ENCODE measurements around the gene PANK2.
"Not testable (repeated sequence)": the region's sequence is repeated elsewhere in the genome, so short reads cannot be mapped to it uniquely, and the experiment has no call there.

Gene PANK2

DNA sequence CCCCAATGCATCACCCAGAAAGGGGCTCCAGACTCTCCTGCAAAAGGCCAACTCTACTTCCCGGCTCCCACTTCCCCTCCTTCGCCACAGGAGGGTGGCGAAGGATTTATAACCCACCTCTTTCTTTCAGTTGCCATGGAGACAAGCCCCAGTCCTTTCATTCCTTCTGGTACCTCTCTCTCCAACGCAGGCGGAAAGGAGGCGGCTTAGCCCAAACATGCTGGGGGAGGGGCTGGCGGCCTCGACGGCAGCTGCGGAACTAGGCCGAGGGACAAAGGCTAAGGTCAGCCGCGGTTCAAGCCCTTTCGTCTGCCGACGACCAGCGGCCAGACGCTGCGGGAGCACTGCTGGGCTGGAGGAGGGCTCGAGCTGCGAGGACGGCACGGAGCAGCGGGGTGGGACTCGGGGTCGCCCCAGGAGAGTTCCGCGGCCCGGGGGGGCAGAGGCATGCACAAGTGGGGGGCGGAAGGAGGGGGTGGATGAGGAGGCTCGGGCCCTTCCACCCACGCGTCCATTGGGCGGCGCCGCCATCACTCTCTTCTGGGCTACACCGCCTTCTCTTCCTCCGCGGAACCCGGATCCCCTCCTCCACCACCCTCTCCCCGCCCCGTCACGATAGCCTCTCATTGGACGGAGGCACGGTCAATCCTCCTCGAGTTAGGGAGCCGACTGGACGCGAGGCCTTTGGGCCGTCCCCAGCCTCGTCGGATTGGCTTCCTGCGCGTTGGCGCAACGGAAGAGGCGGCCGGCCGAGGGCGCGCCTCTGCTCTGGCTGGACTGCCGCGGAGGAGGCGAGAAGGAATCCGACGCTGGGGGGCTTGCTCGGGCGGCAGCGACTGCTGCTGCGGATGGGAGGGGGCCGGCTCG lies at the start of gene PANK2:
PANK2 (plus strand) TSS at position 766 of the 867 bp plus-strand sequence.
- DNase-seq = peak; percentile 87

DNA sequence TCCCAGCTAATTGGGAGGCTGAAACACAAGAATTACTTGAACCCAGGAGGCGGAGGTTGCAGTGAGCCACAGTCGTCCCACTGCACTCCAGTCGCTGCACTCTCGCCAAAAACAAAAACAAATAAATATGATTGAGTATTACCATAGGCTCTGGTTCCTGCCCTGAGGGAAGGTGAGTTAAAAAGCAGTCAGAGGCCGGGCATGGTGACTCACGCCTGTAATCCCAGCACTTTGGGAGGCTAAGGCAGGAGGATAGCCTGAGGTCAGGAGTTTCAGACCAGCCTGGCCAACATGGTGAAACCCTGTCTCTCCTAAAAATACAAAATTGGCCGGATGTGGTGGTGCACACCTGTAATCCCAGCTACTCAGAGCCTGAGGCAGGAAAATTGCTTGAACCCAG lies 49.0 kb upstream of the PANK2 start:
- not testable (repeated sequence) for DNase-seq

DNA sequence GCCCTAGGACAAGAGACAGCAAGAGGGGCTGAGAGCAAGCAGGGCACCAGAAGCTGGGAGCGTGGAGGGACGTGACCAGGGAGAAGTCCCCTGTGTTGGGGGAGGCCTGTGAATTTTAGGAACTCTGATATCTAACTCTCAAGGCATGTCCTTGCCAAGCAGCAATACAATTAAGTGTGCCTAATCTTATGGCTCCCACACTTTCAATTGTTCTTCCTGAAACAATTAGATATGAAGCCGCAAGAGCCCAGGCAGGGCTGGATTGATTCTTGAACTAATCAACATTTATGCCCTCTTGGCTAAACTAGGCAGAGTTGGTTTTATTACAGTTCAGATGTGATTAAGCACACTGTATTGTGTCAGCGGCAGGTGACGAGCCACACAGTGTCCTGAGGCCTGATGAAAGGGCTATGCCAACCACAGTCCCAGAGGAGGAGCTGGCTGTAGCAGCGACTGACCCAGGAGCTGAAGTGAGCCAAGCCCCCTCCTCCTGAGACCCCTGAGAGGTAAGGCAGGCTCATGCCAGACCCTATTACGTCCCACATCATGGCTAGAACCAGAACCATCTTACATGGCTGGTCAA lies 46.7 kb upstream of the PANK2 start:
- no peak for DNase-seq

DNA sequence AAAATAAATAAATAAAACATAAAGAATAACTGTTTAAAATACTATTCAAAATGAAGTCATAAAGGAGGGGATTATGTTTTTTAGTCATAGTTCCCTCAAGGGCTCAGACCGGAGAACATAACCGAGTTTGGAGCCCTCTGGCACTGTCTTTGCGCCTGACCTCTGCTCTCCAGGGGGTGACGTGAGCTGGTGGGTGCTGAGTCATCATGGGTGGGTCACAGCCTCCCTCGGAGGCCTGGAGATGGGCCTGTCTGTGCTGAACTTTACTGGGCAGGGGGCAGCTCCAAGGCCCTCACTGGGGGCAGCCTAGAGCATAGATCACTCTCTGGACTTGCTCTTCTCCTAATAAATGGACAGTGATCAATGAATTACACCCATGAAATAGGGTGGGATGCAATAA lies 45.7 kb upstream of the PANK2 start:
- no peak for DNase-seq

DNA sequence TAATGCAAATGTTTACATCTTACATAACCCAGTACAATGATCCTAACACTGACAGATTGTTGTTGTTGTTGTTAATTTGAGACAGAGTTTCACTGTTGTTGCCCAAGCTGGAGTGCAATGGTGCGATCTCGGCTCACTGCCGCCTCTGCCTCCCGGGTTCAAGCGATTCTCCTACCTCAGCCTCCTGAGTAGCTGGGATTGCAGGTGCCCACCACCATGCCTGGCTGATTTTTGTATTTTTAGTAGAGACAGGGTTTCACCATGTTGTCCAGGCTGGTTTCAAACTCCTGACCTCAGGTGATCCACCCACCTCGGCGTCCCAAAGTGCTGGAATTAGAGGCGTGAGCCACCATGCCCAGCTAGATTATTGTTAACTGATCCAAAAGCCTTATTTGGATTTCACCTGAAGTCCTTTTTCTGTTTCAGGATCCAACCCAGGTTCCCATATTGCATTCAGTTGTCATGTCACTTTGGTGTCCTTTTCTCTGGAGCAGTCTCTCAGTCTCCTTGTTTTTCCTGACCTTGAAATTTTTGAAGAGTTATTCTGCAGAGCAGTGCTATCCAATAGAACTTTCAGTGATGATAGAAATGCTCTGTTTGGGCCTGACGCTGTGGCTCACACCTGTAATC lies 45.1 kb upstream of the PANK2 start:
- not testable (repeated sequence) for DNase-seq

DNA sequence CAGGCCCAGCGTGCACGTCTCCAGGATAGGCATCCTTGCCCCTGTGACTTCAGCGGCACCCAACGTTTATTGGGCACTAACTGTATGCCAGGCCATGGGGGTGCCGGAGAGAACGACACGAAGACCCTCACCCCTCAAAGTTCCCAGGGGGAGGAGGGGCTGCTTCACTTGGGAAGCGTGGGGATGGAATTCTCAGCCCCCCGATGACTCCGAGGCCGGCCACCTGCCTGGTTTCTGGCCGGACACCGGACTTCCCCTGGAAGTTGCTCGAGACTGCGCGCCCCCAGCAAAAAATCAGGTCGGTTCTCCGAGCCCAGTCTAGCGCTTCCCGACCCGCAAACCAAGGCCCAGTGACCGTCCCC lies 42.8 kb upstream of the PANK2 start:
- no peak for DNase-seq

DNA sequence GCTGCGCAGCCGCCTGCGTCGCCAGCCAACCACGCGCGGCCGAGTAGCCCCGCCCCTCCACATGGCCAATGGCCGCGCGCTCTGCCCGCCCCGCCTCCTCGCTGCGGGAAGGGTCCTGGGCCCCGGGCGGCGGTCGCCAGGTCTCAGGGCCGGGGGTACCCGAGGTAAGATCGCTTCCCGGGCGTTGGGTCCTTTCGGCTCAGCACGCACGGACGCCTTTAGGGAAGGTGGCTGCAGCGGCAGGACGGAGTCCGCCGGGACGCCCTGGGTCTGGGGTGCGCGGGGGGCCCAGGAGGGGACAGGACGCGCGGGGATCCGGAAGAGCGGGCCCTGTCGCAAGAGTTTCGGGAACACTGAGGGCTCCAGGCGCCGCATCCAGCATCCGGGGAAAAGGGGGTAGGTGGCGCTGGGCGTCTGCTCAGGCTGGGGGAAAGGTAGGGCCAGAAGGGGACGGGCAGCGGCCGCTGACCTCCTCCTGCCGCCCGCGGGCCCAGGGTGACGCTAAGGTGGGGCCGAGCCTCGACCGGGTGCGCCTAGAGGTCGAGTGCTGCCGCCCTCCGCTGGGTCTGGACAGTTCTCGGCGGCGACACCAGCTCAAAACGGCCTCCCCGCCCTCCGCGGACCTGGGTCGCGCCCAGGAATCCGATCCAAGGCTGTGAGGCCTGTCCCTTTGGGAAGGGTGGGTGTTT lies 42.3 kb upstream of the PANK2 start, which contains the start of gene MAVS:
MAVS (plus strand) TSS at position 95 of the 689 bp plus-strand sequence. CDS start 7,791 bp downstream, outside the sequence.
- peak; percentile 24 for DNase-seq

DNA sequence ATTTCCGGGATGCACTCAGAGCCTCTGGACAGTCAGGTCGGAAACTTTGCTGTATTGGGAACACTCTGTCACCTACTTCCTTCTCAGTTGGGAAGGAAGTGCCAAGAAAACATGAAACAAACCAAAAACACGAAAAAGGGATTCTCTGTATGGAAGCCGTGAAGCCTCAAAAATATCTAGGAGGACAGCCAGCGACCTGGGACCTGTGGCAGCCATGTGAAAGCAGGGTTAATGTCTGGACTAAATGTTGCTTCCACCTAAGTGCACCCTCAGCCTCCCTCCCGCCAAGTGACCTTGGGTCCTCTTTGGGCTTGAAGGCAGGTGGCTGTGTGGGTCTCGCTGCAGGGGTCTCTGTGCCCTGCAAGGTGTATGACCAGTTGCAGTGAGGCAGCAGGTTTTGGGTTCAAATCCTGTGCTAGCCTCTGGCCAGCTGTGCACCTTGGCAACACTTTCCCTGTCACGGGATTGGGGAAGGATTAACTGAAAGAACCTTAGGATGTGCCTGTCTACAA lies 41.7 kb upstream of the PANK2 start:
- no peak for DNase-seq

DNA sequence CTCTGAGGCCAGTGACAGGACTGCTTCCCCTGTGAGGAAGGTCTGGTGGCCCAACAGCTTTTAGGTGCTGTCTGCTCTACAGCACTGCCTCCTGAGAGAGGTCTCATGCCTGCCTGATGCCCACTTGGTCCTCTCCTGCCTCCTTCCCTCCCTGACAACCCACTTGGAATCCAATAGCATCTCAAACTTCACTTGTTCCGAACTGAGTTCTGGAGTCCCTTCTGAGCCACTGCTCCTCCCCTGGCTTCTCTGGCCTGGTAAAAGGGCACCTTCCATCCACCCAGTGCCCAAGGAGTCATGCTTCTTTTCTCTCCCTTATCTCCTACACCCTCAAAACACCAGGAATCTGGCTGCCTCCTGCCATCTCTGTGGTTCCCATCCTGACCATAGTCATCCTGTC lies 40.6 kb upstream of the PANK2 start:
- DNase-seq = no peak

DNA sequence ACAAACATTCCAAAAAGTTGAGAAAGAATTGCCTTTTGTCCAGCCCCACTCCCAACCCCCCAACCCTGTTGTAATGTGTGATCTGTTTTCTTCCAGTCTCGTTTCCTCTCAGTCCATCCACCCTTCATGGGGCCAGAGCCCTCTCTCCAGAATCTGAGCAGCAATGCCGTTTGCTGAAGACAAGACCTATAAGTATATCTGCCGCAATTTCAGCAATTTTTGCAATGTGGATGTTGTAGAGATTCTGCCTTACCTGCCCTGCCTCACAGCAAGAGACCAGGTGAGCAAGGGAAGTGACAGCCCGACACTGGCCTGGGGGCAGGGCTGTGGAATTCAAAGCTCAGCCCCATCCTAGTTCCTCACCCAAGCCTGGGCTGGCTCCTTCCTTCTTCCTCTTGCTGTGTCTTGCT lies 34.7 kb upstream of the PANK2 start:
- no peak for DNase-seq

DNA sequence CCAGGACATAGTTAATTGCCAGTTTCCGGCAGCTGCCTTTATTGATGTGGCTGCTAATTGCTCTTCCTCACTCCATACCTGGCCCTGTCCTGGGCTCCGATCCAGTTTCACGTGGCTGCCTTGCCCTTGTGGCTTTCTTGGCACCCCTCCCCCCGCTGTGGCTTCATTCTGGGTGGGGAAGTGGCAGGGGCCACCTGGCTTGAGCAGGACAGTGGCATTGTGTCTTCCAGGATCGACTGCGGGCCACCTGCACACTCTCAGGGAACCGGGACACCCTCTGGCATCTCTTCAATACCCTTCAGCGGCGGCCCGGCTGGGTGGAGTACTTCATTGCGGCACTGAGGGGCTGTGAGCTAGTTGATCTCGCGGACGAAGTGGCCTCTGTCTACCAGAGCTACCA lies 31.8 kb upstream of the PANK2 start:
- DNase-seq = no peak

DNA sequence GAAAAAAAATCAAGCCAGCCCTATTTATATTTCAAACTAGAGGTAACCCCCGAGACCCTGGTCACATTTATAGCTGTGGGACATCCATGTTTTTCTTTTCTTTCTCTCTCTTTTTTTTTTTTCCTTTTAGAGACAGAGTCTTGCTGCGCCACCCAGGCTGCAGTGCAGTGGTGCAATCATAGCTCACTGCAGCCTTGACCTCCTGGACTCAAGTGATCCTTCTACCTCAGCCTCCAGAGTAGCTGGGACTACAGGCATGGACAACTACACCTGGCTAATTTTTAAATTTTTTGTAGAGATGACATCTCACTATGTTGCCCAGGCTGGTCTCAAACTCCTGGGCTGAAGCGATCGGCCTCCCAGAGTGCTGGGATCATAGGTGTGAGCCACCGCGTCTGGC lies 30.5 kb upstream of the PANK2 start:
- no peak for DNase-seq

DNA sequence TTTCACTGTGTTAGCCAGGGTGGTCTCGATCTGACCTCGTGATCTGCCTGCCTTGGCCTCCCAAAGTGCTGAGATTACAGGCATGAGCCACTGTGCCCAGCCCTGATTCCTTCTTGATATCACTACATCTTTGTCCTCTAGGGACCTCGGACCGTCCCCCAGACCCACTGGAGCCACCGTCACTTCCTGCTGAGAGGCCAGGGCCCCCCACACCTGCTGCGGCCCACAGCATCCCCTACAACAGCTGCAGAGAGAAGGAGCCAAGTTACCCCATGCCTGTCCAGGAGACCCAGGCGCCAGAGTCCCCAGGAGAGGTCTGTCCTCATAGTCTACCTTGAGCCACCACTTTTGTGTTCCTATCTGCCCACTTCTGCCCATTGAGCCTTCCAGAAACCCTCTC lies 28.0 kb upstream of the PANK2 start:
- DNase-seq = no peak

DNA sequence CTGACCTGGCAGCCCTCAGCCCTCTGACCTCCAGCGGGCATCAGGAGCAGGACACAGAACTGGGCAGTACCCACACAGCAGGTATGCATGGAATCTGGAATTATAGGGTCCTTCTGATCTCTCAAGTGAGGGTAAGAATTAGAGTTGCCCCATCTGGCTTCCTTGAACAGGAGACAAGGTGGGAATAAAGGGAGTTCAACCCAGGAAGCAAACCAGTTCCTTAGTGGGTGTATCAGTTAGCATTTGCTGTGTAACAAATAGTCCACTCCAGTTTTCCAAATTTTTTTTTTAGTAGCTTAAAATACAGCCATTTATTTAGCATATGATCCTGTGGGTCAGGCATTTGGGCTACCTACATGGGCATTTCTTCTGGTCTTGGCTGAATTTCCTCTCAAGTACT lies 26.9 kb upstream of the PANK2 start:
- DNase-seq = no peak

DNA sequence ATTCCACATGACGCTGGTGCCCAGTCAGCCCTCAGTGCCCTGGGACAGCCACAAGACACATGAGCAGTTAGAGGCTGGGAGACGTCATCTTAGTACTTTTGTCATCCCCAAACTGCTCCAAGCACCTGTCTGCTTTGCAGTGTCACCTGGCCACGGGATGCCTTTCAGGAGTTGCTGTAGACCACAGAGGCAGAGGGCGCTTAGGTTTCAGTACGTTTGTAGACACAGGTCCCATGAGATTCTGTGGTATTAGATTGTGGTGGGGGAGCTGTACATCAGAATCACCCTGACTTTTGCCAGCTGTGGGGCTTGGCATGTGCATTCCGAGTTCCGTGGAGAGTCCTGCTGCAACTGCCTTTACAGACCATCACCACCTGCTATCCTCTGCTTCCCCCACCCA lies 25.9 kb upstream of the PANK2 start:
- DNase-seq = no peak

DNA sequence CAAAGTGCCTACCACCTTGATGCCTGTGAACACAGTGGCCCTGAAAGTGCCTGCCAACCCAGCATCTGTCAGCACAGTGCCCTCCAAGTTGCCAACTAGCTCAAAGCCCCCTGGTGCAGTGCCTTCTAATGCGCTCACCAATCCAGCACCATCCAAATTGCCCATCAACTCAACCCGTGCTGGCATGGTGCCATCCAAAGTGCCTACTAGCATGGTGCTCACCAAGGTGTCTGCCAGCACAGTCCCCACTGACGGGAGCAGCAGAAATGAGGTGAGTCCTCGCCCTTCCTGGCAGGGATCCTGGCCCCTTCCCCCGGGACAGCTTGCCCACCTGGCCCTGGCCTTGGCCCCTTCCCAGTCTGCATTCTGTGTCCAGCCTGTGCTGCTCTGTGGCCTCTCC lies 24.7 kb upstream of the PANK2 start:
- no peak for DNase-seq

DNA sequence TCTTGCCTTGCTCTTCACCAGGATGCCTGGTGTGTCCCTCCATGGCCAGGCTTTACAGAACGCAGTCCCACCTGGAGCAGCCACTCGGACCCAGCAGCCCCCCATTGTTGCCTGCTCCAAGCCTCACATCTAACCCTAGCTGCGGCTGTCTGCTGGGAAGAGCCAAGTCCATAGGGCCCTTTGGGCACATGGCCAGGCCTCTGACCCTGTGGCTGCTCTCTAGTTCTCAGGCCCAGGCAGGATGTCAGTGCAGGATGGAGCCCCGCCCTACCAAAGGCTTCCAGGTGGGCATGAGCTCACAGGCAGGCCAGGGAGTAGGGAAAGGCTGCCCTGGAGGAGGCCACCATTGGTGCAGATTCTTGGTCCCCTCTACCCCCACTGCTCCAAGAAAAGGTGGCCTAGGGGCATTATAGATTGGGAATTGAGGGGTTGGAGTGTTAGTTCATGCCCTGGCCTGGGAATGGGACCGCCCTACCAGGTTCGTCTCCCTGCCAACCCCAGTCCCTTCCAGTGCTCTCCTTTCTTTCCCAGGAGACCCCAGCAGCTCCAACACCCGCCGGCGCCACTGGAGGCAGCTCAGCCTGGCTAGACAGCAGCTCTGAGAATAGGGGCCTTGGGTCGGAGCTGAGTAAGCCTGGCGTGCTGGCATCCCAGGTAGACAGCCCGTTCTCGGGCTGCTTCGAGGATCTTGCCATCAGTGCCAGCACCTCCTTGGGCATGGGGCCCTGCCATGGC lies 23.9 kb upstream of the PANK2 start:
- no peak for DNase-seq

DNA sequence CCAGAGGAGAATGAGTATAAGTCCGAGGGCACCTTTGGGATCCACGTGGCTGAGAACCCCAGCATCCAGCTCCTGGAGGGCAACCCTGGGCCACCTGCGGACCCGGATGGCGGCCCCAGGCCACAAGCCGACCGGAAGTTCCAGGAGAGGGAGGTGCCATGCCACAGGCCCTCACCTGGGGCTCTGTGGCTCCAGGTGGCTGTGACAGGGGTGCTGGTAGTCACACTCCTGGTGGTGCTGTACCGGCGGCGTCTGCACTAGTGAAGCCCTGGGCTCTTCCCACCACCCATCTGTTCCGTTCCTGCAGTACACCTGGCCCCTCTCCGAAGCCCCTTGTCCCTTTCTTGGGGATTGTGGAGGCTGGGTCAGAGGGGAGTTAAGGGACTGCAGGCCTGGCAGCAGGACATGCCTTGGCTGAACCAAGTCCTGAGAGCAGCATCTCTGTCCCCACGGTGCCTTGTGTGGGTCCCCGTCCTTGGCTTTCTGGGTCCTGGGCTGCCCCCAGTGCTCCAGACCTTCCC lies 23.2 kb upstream of the PANK2 start:
- no peak for DNase-seq

DNA sequence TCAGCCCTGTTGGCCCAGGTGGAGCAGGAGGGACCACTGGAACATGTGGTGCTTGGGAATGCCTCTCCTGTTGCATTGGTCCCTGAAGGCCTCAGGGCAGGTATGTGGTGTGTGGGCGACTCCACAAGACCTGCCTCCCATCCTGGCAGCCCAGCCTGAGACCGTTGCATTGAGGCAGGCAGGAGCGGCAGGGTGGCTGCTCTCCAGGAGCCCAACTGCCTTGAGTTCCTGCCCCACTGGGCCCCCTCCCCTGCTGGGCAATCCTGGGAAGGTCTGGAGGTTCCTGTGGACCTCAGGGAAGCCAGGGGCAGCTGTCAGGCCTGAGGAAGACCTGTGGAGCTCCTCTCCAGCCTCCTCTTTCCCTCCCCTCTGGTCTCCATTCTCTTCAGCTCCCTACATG lies 22.7 kb upstream of the PANK2 start:
- no peak for DNase-seq

DNA sequence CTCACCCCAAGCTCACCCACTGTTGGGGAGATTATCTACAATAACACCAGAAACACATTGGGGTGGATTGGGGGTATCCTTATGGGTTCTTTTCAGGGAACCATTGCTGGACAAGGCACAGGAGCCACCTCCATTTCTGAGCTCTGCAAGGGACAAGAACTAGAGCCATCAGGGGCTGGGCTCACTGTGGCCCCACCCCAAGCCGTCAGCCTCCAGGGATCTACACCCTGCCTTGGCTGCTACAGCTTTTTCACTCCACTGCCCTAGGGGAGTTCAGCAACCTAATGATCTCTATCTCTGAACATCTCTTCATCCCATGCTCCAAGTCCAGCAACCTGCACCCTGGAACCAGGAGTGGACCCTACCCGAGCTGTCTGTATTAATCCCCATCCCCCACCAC lies 21.4 kb upstream of the PANK2 start:
- DNase-seq = no peak

DNA sequence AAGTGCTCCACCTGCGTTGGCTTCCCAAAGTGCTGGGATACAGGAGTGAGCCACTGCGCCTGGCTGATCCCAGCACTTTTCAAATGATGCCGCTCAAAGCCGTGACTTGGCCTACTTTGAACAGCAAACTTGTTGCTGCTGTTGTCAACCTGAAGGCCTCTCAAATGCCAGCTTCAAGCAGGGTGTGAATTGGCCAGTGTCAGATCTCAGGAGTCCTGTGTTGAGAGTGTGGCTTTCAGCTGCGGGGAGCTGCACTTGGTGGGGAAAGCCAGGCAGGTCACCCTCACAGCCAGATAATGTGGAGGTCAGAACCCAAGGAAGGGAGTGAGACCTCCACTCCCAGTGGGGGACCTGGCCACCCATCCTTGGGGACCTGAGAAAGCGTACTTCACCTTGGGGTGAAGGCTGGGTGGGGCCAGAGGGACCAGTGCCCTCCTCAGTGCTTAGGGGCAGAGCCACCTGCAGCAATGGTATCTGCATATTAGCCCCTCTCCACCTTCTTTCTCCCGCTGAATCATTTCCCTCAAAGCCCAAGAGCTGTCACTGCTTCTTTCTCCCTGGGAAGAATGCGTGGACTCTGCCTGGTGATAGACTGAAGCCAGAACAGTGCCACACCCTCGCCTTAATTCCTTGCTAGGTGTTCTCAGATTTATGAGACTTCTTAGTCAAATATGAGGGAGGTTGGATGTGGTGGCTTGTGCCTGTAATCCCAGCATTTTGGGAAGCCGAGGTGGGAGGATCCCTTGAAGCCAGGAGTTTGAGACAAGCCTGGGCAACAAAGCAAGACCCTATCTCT lies 19.1 kb upstream of the PANK2 start:
- DNase-seq = no peak

All from NCI-H1436 treated with DMSO at 0.1 percent for 48 hours (cell line).